ENCODE data around the gene NOP10.

The NOP10 gene

GRCh38 chr15:34329006-34329405 lies 13.9 kb downstream of the NOP10 start:
- DNase-seq: no peak

GRCh38 chr15:34327906-34328305 lies 15.0 kb downstream of the NOP10 start:
- no peak for DNase-seq

GRCh38 chr15:34325368-34325767 lies 17.6 kb downstream of the NOP10 start:
- no peak for DNase-seq

- no peak for DNase-seq
Measured at GRCh38 chr15:34324933-34325332, 18.0 kb downstream of the NOP10 start.

GRCh38 chr15:34323217-34323616 lies 19.7 kb downstream of the NOP10 start:
- DNase-seq: no peak

- DNase-seq: no peak
Measured at GRCh38 chr15:34318277-34319079, 24.5 kb downstream of the NOP10 start.

GRCh38 chr15:34314491-34315490 lies 28.1 kb downstream of the NOP10 start:
- DNase-seq: no peak

GRCh38 chr15:34311563-34311962 lies 31.4 kb downstream of the NOP10 start:
- no peak for DNase-seq

GRCh38 chr15:34304613-34305012 lies 38.3 kb downstream of the NOP10 start:
- DNase-seq: no peak

GRCh38 chr15:34301058-34301457 lies 41.9 kb downstream of the NOP10 start:
- DNase-seq: no peak

- DNase-seq: no peak
Measured at GRCh38 chr15:34297059-34297458, 45.9 kb downstream of the NOP10 start.

GRCh38 chr15:34292621-34293020 lies 50.3 kb downstream of the NOP10 start:
- DNase-seq: no peak
